Skeletal muscle satellite cell (primary cell): ENCODE data around the gene ATXN7L1.

ENCODE experiments used
- H3K27me3 ChIP-seq: 2 replicates; pipeline ENCODE4 v1.7.0; 2013; ENCODE audit warnings: low read length; ENCODE audit not compliant: control insufficient read depth, insufficient read depth
- H3K36me3 ChIP-seq: 2 replicates; pipeline ENCODE4 v1.7.0; 2013; ENCODE audit warnings: mild to moderate bottlenecking, control low read depth, low read length; ENCODE audit not compliant: insufficient read depth
- H3K4me1 ChIP-seq: 2 replicates; pipeline ENCODE4 v1.7.0; 2013; ENCODE audit warnings: low read length; ENCODE audit not compliant: control insufficient read depth, insufficient read depth
- H3K4me2 ChIP-seq: 2 replicates; pipeline ENCODE4 v1.7.0; 2013; ENCODE audit warnings: mild to moderate bottlenecking, low read length
- H3K4me3 ChIP-seq: 2 replicates; pipeline ENCODE4 v1.7.0; 2013; ENCODE audit warnings: low read length
- H3K9ac ChIP-seq: 2 replicates; pipeline ENCODE4 v1.7.0; 2013; ENCODE audit warnings: mild to moderate bottlenecking, low read depth, low read length, moderate library complexity
- H3K9me3 ChIP-seq: replicated peaks from 2 replicates; pipeline ENCODE4 v1.7.0; 2013; ENCODE audit warnings: mild to moderate bottlenecking, control low read depth, low read length

The ATXN7L1 gene

DNA sequence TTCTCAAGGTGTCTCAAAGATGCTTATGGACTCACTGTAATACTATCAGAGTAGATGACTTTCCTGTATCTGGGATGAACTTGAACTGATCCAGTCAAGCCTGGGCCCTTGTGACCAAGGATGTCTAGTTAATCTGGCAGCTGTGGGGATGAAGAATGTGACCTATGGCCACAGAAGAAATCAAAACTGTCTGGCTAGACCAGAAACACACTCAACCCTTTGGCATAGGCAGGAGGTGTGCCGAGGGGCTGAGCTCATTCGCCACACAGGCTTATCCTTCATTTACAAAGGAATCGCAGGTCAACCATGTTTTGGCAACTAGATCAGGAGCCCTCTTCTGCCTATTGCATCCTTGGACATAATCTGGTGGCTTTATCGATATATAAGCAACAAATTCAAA lies 110.6 kb downstream of the ATXN7L1 start:
- Histone ChIP-seq H3K9me3 (no peaks in the 10 kb centered on the region), H3K4me1 (peaks cover 16% of the 10 kb centered on the region), H3K36me3 (no peaks in the 10 kb centered on the region), H3K4me3 (no peak overlapping the region), H3K27me3 (no peaks in the 10 kb centered on the region), H3K4me2 (no peak overlapping the region), H3K9ac (no peak overlapping the region)

DNA sequence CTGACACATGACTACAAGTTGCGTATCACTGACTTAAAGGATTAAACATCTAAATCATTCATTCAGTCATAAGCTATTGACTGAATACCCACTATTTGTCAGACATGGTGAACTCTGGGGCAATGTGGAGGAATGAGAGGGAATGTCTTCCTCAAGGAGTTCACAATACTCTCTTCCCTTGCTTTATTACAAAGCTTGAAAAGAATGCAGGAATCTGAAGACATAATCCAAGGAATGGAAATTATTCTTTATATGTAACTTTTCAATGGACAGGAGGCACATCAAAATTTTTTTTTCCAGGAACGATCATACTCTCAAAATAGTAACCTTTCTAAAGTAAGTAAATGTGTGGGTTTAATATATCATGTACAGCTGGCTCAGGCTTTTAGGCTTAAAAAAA lies 111.9 kb downstream of the ATXN7L1 start:
- Histone ChIP-seq H3K4me3 (no peak overlapping the region), H3K4me2 (no peak overlapping the region), H3K36me3 (no peaks in the 10 kb centered on the region), H3K4me1 (peaks cover 5% of the 10 kb centered on the region), H3K9ac (no peak overlapping the region), H3K9me3 (no peaks in the 10 kb centered on the region), H3K27me3 (no peaks in the 10 kb centered on the region)

DNA sequence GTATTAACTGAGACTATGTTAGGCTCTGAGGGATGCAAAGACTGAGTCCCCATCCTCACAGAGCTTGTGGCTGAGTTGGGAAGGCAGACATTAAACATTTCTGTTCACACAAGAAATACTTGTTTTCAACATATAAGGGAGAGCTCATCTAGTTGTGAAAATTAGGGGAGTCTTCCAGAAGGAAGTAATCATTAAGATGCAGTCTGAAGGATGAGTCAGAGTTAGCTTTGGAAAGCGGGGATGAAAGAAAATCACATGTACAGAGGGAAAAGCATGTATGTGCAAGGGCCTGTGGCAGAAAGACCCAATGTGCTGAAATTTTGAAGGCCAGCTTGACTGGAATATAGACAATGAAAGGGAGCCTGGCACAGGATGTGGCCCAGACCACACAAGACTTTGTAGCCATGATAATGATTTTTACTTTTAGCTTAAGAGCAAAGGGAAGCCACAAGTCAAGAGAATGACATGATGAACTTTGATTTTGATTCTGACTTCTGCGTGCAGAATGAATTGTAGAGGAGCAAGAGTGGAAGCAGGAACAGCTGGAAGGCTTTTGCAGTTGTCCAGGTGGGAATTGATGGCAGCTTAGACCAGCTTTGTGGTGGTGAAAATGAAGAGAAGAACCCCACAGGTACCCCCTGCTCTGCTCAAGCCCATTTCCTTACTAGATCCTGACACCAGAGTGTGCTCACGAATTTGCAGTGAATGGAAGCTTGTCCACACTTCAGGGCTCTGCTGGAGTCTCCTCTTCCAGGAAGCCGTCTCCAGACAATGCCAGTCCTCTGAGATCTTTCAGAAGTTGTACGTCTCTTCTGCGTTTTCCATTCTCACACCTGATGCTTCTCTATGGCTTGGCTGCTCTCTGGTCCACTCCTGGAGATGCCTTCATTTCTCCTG lies 115.6 kb downstream of the ATXN7L1 start:
- Histone ChIP-seq H3K27me3 (no peaks in the 10 kb centered on the region), H3K9ac (no peak overlapping the region), H3K4me1 (no peaks in the 10 kb centered on the region), H3K4me2 (no peak overlapping the region), H3K36me3 (no peaks in the 10 kb centered on the region), H3K9me3 (no peaks in the 10 kb centered on the region), H3K4me3 (no peak overlapping the region)

DNA sequence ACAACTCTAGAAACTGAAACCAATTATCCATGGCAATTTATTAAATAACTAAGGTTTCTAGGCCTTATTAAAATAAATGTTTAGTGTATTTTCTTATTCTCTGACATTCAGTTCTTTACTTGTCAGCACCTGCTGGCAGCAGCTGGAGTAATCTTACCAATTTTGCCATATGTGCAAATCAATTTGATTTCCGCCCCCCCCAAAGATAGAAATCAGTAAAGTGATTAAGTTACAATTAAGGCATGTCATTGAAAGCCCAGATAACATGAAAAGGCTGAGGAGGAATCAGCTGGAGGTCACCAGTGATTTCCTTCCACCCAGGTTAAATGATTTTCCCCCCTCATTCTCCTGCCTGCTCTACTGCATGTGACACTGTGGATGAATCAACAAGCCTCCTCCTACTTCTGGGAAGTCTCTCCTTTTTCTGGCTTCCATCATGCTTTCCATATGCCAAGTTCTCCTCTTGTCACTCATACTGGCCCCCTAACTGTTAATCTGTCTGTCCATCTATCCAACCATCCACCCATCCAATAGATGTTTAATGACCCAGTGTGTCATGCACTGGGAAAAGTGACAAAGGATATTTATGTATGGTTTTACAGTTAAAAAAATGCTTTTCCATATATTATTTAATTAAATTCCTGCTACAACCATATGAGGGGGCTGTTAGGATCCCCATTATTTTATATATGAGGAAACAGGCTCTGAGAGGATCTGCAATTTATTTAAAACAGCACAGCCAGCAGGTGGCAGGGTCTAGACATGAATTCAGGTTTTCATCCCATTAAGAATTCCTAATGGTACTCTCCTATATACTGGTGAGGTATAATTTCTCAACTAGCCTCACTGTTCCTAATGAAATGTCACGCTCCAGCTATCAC lies 116.5 kb downstream of the ATXN7L1 start:
- Histone ChIP-seq H3K4me3 (no peak overlapping the region), H3K36me3 (no peaks in the 10 kb centered on the region), H3K9me3 (no peaks in the 10 kb centered on the region), H3K4me2 (no peak overlapping the region), H3K4me1 (no peaks in the 10 kb centered on the region), H3K27me3 (no peaks in the 10 kb centered on the region), H3K9ac (no peak overlapping the region)

DNA sequence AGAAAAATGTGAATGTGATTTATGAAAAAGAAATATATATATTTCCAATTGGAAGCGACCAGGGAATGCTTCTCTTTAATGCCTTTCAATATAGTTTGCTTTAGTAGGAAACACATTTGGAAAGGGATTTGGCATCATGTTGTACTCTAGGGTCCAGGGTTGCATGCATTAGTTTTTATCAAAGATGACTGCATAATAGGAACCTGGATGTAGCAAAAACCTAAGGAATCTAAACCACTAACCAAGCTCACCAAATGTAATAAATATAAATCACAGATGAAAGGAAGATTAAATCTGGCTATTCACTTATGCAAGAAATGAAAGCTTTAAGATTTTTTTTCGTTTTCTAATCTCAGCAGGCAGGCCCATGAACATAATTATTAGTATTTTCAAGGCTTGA lies 120.0 kb downstream of the ATXN7L1 start:
- H3K4me2 ChIP-seq = no peak overlapping the region
- no peaks in the 10 kb centered on the region for H3K4me1 ChIP-seq
- H3K9me3 ChIP-seq = no peaks in the 10 kb centered on the region
- no peak overlapping the region for H3K4me3 ChIP-seq
- H3K36me3 ChIP-seq = peaks cover 3% of the 10 kb centered on the region
- H3K9ac ChIP-seq = no peak overlapping the region
- H3K27me3 ChIP-seq = no peaks in the 10 kb centered on the region

DNA sequence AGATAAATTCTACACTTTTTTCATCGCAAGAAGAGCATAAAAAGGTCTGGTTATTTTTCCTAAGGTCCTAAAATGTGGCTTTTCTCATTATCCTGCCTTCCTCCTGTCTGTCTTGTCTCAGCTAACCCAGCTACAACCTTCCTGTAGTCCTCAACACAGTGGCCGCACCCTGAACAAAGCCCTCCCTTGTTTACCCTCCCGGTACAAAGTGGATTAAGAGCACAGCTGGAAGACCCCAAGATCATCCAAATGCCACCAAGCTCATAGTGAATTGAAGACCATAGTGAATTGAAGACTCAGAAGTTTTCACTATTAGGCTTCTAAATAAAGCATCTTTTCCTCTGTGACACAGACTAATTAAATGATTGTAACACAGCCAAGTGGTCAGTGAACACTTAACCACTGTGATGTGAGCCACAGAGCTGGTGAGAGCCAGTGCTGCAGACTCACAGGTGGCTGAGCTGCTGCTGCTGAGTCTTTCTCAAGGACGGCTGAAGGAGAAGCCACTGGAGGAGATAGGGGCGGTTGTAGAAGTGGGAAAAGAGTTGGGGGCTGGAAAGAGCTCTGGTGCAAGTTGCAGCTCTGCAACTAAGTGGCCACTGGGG lies 123.6 kb downstream of the ATXN7L1 start:
- no peaks in the 10 kb centered on the region for H3K4me1 ChIP-seq
- no peak overlapping the region for H3K4me2 ChIP-seq
- H3K9me3 ChIP-seq = no peaks in the 10 kb centered on the region
- peaks cover 3% of the 10 kb centered on the region for H3K36me3 ChIP-seq
- H3K4me3 ChIP-seq = no peak overlapping the region
- no peaks in the 10 kb centered on the region for H3K27me3 ChIP-seq
- no peak overlapping the region for H3K9ac ChIP-seq

DNA sequence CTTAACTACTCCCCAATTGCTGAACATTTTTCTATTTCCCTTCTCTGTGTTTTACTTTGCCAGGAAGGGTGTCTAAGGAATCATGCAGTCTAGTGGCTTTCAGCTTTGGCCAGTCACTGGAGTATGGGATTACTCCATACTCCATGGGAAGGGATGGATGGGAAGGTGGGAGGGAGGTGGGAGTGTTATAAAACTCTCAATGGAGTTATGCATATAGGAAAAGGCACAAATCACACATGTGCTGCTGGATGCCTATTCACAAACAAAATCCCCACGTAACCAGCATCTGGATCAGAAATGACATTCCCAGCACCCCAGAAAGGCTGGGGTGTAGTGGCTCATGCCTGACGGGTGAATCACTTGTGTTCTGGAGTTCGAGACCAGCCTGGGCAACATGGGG lies 125.3 kb downstream of the ATXN7L1 start:
- peaks cover 3% of the 10 kb centered on the region for H3K36me3 ChIP-seq
- no peak overlapping the region for H3K9ac ChIP-seq
- H3K27me3 ChIP-seq = no peaks in the 10 kb centered on the region
- no peak overlapping the region for H3K4me3 ChIP-seq
- no peaks in the 10 kb centered on the region for H3K4me1 ChIP-seq
- no peaks in the 10 kb centered on the region for H3K9me3 ChIP-seq
- no peak overlapping the region for H3K4me2 ChIP-seq

DNA sequence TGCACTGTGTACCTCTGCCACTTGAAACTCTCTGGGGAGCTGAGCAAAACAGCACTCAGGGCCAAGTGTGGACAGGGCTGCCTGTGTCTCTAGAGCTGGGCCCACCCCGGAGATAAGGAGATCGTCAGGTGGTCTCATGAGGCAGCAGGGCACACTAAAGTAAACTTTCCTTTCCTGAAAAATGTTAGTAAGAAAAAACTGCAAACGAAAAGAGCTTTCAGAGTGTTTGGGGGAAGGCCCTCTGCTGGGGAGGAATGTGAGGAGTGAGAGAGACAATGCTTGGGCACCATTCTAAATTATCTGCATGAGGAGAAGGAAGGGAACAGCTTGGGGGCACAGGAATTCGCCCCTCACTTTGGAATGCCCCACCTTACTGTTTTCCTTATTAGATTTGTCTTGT lies 127.7 kb downstream of the ATXN7L1 start:
- no peaks in the 10 kb centered on the region for H3K9me3 ChIP-seq
- no peak overlapping the region for H3K9ac ChIP-seq
- peaks cover 3% of the 10 kb centered on the region for H3K36me3 ChIP-seq
- no peaks in the 10 kb centered on the region for H3K4me1 ChIP-seq
- no peak overlapping the region for H3K4me3 ChIP-seq
- no peaks in the 10 kb centered on the region for H3K27me3 ChIP-seq
- no peak overlapping the region for H3K4me2 ChIP-seq

DNA sequence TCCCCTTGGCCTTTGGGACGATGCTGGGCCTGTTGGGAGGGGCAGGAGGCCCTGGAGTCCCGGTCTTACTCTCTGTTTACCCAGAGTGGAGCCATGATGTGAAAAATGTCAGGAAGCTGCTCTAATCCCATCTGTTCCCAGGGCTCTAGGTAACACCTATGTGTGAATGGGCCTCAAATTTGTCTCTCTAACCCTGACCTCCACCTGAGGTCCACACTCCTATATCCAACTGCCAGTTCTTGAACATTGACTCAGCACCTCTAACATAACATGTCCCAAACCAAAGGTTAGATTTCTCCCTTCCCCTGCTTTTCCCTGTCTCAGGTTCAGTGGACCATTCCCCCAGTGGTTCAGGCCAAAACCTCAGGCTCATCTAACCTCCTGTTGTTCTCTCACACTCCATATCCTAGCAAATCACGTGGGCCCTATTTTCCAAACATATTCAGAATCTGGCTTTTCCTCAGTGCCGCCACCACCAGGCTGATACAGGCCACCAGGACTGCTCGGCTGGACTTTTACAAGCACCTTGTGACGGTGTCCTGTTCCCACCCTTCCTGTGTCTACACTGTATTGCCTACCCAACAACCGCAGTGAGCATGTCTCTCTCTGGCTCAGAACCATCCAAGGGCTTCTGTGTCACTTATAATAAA lies 130.6 kb downstream of the ATXN7L1 start:
- Histone ChIP-seq H3K4me1 (no peaks in the 10 kb centered on the region), H3K9me3 (no peaks in the 10 kb centered on the region), H3K36me3 (no peaks in the 10 kb centered on the region), H3K4me2 (no peak overlapping the region), H3K27me3 (no peaks in the 10 kb centered on the region), H3K9ac (no peak overlapping the region), H3K4me3 (no peak overlapping the region)

DNA sequence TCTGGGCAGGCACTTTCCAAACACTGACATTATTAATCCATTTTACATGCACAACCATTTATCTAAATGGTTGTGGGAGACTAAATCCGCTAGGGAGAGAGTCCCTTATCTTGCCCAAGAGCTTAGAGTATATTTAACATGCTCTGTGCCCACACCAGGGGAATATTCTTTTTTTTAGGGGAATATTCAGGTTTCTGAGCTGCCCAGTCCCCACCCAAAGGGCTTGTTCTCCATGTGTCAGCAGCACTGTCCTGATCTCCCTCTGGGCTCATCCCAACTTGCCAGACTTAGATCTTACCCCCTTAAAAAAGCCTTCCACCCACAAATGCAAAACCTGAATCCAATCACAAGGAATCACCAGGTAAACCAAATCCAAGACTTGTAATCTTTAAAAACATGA lies 132.1 kb downstream of the ATXN7L1 start:
- no peaks in the 10 kb centered on the region for H3K4me1 ChIP-seq
- no peaks in the 10 kb centered on the region for H3K36me3 ChIP-seq
- H3K27me3 ChIP-seq = no peaks in the 10 kb centered on the region
- H3K9ac ChIP-seq = no peak overlapping the region
- H3K9me3 ChIP-seq = no peaks in the 10 kb centered on the region
- no peak overlapping the region for H3K4me3 ChIP-seq
- H3K4me2 ChIP-seq = no peak overlapping the region
